Ramos (cell line): ENCODE results near the gene KAT8.

ENCODE experiments used
- in situ Hi-C: fragments of 300-500 bp; cut with MboI; formaldehyde crosslinking; loops from one replicate; pipeline ENCODE4 v1.14.3; 2022; ENCODE audit warnings: low sequenced_read_pairs; ENCODE audit not compliant: unreplicated experiment

The KAT8 gene

DNA sequence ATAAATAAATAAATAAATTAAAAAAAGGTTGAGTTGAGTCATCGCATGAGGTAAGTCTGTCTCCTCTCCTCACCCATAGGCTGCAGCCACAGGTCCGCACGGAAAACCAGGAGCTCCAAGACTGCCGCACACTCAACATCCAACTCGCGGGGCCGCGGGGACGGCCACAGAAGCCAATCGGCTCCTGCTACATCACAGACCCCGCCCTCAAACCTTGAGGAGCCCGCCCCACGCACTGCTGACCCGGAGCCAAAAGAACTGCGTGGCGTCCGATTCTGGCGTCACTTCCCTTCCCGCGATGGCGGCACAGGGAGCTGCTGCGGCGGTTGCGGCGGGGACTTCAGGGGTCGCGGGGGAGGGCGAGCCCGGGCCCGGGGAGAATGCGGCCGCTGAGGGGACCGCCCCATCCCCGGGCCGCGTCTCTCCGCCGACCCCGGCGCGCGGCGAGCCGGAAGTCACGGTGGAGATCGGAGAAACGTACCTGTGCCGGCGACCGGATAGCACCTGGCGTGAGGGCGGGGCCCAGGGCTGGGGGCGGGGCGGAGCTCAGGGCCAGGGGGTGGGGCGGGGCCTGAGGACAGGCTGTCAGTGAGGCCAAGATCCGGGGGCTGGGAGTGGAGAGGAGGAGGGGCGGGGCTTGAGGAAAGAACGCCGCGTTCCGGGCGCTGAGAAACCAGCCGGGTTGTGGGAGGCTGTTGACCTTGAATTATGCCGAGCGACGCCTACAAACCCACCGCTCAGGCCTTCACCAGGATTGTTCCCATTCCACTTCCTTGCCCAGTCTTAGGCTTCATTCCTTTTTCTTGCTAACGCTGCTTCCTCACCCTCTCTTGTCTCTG, at the start of gene KAT8:
Gene KAT8, plus strand, starts transcription at position 281 of the 839 bp plus-strand sequence. Its CDS starts 18 bp downstream, at position 299.
- in situ Hi-C loops, result no loop called here

- in situ Hi-C loops, result no loop called here
Observed at GRCh38 chr16:31071861-31072260, 45.6 kb upstream of the KAT8 start.

DNA sequence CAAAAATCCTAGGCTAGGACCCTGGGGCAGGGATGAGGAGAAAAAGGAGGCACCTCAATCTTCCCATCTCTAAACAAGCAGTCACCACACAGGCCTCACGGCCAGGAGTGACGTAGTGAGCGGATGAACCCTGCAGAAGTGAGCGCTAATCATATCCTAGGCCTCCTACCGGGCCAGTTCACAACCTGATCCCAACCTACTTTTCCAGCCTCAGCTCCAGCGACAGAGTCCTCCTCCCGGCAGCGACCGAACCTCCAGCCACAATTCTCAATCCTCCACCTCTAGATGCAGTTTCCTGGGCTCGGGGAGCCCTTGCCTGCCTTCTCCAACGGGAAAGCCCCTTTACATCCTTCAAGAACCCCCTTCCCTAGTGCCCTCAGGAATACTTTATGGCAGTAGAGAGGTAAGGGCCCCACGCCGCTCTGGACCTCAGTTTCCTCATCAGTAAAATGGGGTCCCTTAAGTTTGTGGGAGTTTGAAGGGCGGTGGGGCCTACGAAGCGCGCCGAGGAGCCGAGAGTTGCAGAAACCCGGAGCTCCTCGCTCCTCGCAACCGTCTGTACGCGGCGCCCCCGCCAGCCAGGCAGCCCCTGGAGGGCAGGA, 44.8 kb upstream of the KAT8 start:
- in situ Hi-C loops, result no loop called here

GRCh38 chr16:31073142-31073969, 44.1 kb upstream of the KAT8 start:
- in situ Hi-C loops, result no loop called here

DNA sequence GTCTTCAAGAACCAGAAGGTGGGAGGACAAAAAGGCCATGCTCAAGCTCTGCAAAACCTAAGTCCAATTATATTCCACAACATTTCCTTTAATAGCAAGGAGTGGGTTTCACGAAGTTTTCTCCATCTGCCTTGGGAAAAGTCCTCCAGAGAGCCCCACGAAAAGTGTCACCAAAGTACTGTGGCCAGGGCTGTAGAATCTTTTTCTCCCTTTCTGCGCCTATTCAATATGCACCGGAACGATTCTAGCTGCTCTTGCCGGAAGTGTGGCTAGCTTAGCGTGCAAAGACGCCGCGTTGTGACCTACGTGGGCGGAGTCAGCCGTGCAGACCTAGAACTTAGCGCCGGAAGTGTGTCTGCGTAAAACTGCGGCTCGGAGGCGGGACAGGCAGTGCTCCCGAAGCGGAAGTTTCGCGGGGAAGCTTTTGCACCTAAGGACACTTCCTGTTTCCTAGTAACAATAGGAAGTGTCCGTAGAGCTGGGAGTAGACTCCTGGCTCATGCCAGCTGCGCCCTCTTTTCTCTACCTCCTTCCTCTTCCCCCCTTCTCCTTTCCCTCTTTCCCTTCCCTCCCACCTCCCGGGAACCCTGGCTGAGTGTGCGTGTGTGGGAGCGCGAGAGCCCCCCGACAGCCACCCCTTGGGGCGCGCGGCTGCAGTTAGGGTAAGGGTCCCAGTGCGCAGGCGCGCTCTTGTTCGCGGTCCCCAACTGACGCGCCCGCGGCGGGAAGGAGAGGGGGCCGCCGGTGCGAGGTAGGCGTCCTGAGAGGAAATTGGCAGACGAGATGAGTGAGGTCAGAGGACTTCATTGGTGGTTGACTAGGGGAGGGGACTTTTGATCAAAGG, 43.3 kb upstream of the KAT8 start, which contains the start of the genes ZNF646 and ZNF668:
Gene ZNF646, plus strand, starts transcription at position 453 of the 844 bp plus-strand sequence. CDS start 1,903 bp downstream, outside the sequence.
Gene ZNF668, minus strand, starts transcription at position 271 of the 844 bp plus-strand sequence. CDS start 9,781 bp downstream, outside the sequence.
- in situ Hi-C loops, result no loop called here

GRCh38 chr16:31074814-31075183, 42.7 kb upstream of the KAT8 start:
- in situ Hi-C loops, result no loop called here

DNA sequence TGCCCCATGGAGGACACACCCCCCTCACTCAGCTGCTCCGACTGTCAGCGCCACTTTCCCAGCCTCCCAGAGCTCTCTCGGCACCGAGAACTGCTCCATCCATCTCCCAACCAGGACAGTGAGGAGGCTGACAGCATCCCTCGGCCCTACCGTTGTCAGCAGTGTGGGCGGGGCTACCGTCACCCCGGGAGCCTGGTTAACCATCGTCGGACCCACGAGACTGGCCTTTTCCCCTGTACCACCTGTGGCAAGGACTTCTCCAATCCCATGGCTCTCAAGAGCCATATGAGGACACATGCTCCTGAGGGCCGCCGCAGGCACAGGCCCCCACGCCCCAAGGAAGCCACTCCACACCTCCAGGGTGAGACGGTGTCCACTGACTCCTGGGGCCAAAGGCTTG, 41.1 kb upstream of the KAT8 start:
- in situ Hi-C loops, result no loop called here

- in situ Hi-C loops, result no loop called here
Observed at GRCh38 chr16:31077024-31077423, 40.4 kb upstream of the KAT8 start.

DNA sequence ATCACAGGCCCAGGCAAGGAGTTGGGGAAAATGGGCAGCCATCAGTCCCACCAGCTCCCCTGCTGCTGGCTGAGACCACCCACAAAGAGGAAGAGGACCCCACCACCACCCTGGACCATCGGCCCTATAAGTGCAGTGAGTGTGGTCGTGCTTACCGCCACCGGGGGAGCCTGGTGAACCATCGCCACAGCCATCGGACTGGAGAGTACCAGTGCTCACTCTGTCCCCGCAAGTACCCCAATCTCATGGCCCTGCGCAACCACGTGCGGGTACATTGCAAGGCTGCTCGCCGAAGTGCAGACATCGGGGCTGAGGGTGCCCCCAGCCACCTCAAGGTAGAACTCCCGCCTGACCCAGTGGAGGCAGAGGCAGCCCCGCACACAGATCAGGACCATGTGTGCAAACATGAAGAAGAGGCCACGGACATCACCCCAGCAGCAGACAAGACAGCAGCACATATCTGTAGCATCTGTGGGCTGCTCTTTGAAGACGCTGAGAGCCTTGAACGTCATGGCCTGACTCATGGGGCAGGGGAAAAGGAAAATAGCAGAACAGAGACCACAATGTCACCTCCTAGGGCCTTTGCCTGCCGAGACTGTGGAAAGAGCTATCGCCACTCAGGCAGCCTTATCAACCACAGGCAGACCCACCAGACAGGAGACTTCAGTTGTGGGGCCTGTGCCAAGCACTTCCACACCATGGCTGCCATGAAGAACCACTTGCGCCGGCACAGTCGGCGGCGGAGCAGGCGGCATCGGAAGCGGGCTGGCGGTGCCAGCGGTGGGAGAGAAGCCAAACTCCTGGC, 39.7 kb upstream of the KAT8 start:
- in situ Hi-C loops, result no loop called here

GRCh38 chr16:31078597-31079341, 38.7 kb upstream of the KAT8 start:
- in situ Hi-C loops, result no loop called here

DNA sequence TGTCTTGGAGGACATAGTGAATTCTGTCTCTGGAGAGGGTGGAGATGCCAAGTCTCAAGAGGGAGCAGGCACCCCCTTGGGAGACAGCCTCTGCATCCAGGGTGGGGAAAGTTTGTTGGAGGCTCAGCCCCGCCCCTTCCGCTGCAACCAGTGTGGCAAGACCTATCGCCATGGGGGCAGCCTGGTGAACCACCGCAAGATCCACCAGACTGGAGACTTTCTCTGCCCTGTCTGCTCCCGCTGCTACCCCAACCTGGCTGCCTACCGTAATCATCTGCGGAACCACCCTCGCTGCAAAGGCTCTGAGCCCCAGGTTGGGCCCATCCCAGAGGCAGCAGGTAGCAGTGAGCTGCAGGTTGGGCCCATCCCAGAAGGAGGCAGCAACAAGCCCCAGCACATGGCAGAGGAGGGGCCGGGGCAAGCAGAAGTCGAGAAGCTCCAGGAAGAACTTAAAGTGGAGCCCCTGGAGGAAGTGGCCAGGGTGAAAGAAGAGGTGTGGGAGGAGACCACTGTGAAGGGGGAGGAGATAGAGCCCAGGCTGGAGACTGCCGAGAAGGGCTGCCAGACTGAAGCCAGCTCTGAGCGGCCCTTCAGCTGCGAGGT, 38.0 kb upstream of the KAT8 start:
- in situ Hi-C loops, result no loop called here

GRCh38 chr16:31080035-31080629, 37.3 kb upstream of the KAT8 start:
- in situ Hi-C loops, result no loop called here

DNA sequence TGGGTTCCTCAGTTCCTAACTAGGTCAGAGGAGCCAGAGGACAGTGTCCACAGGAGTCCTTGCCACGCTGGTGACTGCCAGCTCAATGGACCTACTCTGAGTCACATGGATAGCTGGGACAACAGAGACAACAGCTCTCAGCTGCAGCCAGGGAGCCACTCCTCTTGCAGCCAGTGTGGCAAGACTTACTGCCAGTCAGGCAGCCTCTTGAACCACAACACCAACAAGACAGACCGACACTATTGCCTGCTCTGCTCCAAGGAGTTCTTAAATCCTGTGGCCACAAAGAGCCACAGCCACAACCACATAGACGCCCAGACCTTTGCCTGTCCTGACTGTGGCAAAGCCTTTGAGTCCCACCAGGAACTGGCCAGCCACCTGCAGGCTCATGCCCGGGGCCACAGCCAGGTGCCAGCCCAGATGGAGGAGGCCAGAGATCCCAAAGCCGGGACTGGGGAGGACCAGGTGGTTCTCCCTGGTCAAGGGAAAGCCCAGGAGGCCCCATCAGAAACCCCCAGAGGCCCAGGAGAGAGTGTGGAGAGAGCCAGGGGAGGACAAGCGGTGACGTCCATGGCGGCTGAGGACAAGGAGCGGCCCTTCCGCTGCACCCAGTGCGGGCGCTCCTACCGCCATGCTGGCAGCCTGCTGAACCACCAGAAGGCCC, 36.6 kb upstream of the KAT8 start:
- in situ Hi-C loops, result no loop called here

- in situ Hi-C loops, result no loop called here
Observed at GRCh38 chr16:31081428-31082351, 35.8 kb upstream of the KAT8 start.

DNA sequence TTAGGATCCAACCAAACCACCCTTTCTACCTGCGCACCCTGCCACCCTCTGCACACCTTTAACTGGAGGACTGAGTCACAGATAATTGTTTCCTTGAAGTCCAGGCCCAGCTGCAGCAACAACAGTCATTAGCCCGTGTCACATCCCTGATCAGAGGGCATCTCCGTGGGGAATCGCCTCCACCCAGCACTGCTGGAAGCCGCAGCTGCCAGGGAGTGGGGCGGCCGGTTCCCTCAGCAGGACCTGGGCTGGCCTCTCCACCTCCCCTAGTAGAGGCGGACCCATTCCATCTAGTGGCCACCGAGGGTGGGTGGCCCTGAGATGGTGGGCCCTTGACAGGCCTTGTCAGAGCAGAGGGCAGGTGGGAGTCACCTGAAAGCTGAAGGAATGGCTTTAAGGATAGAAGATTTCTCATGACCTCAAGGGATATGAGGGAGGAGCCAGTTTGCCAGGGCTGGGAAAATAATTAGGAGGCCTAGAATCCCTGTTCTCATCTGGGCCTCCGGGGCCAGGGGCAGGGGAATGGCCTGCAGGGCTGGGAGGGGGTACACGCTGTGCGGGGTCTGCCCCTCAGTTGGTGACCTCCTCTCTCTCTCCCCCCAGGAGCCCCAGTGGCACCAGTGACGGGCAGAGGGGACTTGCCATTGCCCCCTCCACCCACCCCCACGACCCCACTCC, 35.0 kb upstream of the KAT8 start:
- in situ Hi-C loops, result no loop called here
